ENCODE results near the gene LRMDA.

The LRMDA gene

DNA sequence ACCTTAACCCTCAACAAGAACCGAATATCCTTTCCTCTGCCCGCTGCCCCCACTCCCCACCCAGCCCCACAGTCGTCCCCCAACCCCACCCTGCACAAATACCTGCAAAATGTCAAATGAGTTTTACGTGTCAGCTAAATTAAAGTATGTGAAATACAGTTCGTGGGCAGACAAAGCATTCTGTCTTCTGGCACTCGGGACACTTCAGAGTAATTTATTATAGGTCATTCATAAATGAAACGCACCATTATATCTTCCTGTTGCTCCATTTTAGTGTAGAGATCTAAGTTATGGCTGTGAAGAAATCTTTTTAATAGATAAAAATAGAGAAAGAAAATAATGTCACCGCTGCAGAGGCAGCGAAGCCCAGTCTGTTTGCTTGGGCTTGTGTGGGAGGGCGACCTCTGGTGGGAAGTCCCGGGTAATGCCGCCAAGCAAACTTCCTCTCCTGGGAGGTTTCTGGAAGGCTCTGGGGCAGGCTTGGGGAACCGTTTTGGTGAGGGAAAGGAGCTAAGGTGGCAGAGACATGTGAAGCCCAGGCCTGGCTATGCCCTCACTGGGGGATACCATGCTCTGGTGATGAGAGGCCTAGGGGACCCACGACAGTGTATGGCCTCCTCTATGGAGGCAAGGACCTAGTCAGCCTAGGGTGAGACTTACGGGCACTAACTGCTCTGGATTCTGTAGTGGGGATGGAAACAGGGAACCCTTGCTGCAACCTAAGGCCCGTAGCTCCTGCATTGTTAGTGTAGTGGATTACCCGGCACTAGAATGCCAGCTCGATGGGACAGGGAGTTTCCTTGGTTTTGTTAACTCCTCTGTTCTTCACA, 604.9 kb downstream of the LRMDA start:
- no peak overlapping the region for H3K4me3 ChIP-seq (ENCODE audit: low read length)
- DNase-seq (ENCODE audit: low read depth), result no peak
- TF ChIP-seq, protein P1, sequence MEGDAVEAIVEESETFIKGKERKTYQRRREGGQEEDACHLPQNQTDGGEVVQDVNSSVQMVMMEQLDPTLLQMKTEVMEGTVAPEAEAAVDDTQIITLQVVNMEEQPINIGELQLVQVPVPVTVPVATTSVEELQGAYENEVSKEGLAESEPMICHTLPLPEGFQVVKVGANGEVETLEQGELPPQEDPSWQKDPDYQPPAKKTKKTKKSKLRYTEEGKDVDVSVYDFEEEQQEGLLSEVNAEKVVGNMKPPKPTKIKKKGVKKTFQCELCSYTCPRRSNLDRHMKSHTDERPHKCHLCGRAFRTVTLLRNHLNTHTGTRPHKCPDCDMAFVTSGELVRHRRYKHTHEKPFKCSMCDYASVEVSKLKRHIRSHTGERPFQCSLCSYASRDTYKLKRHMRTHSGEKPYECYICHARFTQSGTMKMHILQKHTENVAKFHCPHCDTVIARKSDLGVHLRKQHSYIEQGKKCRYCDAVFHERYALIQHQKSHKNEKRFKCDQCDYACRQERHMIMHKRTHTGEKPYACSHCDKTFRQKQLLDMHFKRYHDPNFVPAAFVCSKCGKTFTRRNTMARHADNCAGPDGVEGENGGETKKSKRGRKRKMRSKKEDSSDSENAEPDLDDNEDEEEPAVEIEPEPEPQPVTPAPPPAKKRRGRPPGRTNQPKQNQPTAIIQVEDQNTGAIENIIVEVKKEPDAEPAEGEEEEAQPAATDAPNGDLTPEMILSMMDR (conservative IDR thresholded peaks at IDR 0.05; ENCODE audit: low read depth, low read length), result peak; percentile 95

DNA sequence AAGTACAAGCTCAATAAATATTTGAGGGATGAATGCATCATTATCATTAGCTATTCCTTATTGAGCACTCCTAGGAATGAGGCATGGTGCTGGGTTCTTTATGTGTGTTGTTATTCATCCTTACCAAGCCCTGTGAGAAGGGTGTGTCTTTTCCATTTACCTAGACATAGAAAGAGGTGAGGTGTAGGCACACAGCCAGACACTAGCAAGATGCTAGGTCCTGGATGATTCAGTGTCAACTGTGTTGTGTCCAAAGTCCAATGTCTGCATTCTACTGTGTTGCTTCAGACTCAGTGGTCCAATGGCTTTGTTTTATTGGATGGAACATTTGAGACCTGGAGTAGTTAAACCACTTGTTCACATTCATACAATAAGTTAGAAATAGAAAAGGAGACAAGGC, 605.5 kb downstream of the LRMDA start:
- DNase-seq (ENCODE audit: low read depth), result no peak
- TF ChIP-seq, protein P1 (conservative IDR thresholded peaks at IDR 0.05; ENCODE audit: low read depth, low read length), result no peak
- H3K4me3 ChIP-seq (ENCODE audit: low read length), result no peak overlapping the region

DNA sequence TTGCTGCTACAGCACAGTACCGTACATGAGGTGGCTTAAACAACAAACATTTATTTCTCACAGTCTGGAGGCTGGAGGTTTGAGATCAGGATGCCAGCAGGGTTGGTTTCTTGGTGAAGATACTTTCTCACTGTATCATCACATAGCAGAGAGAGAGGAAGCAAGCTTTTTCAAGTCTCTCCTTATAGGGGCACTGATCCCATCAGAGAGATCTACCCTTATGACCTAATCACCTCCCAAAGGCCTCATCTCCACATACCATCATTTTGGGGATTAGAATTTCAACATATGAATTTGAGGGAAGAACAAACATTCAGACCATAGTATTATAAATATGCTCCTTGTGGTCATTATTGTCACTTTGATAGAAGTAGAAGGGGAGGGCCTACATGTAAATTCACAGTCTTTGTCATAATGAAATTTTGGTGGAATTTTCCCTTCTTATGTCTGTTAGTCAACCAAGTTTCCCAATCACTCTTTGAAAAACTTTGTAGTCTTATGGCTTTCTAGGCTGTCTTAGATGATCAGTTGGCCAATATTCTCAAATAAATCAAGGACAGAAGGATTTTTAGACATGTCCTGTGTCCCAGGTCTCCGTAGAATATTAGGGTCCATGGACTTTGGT, 606.2 kb downstream of the LRMDA start:
- DNase-seq (ENCODE audit: low read depth), result no peak

DNA sequence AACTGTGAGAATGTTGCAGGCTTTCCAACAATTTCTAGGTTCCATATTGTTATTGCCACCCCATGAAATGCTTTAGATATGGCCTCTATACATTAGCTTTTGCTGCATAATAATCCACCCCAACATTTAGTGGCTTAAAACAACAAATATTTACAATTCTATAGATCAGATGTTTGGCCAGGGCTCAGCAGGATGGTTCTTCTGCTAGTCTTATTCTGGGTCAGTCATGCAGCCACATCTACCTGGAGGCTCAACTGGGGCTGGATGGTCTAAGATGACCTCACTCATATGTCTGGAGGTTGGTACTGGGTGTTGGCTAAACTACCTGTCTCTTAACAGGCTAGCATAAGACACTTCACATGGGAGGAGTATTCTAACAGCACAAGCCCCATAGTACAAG, 607.3 kb downstream of the LRMDA start:
- H3K4me3 ChIP-seq (ENCODE audit: low read length), result no peak overlapping the region
- TF ChIP-seq, protein P1 (conservative IDR thresholded peaks at IDR 0.05; ENCODE audit: low read depth, low read length), result no peak
- DNase-seq (ENCODE audit: low read depth), result no peak

More for the DNA sequence above, 606.2 kb downstream of the LRMDA start:
- TF ChIP-seq, protein P1 (conservative IDR thresholded peaks at IDR 0.05; ENCODE audit: low read depth, low read length), result no peak
- no peak overlapping the region for H3K4me3 ChIP-seq (ENCODE audit: low read length)

DNA sequence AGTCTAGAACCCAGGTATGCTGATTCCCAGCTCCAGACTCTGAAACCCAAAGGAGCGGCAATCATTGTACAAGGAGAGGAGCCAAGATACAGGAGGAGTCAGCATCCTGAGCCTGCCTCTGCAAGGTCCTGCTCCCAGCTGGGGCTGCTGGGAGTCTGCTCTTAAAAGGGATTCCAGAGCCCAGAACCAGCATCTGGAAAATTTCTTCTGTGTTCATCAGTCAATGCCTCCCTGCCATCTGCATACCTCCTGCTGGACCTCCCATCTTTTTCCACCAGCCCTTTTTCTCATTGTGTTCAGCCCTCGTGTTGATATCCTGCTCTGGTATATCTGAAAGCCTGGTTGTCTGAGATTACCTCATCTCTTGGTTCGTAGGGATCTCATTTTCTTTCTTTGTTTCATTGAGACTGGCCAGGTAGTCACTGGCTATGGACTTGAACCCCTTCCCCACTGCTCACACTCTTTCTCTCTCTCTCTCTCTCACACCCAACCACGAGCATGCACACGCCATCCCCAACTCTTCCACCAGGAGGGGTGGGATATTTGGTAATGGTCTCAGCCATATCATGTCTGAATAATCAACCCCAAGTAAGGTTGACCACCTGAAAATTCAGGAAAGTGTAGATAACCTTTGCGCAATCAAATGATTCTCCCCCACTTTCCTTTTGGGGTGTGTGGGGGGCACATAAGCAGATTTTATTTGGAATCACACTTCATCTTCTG, 608.8 kb downstream of the LRMDA start:
- no peak overlapping the region for H3K4me3 ChIP-seq (ENCODE audit: low read length)
- TF ChIP-seq, protein P1 (conservative IDR thresholded peaks at IDR 0.05; ENCODE audit: low read depth, low read length), result peak; percentile 32
- no peak for DNase-seq (ENCODE audit: low read depth)

DNA sequence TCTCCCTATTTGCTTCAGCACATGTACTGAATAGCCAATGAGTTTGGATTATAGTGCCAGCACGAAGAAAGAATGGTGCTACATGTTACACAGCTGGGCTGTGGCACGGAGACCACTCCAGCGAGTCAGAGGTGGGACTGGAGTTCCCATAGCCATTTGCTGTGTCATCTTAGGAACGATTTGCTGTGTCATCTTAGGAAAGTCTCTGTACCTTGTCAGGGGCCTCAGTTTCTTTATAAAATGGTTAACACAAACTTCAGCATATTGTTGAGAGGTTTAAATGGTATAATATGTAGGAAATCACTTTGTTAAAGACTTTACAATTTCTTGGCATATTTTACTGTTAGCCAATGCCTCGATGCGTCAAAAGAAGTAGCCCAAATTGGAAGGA, 609.4 kb downstream of the LRMDA start:
- TF ChIP-seq, protein P1 (conservative IDR thresholded peaks at IDR 0.05; ENCODE audit: low read depth, low read length), result no peak
- no peak overlapping the region for H3K4me3 ChIP-seq (ENCODE audit: low read length)

More for the DNA sequence above, 609.4 kb downstream of the LRMDA start:
- no peak for DNase-seq (ENCODE audit: low read depth)
